Articular chondrocyte of knee joint (primary cell): ENCODE results near the gene DACH2. TPM values are rescaled to one million over a fixed set of nuclear protein-coding genes. Genes with fewer than 3 reads are reported as not detected.

Experiments used
- small RNA-seq: library from RNA; depleted of rRNA; stranded (forward); fragments of <200 nt; gene quantifications from one replicate; pipeline ENCODE3, GENCODE V24; 2012
- total RNA-seq: library from RNA; depleted of rRNA; stranded (reverse); fragments of >200 nt; gene quantifications from 2 replicates; pipeline ENCODE4 v1.2.3, GENCODE V29; 2012

The DACH2 gene
- total RNA-seq, result not detected in 2 replicates

DNA sequence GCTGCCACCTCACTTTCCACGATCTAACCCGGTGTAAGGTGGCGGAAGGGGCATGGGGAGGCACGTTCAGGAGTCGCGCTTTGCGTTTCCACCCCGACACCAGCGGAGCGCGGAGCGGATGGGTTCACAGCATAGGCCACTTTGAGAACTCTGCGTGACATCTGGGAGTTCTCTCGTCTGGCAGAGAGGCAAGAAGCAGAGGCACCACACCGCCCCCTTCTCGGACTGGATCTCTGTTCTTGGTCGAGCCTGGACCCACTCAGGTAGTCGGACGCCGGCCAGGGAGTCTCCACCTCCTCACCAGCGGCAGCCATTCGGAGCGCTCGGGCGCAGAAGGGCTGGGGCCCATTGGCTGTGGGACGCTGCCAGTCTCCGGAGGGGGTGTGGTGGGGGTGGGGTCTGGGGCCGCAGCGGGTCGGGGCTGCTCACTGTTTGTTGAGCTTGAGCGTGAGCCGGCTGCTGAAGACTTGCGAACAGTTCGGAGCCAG is at the start of gene DACH2:
TSS of gene DACH2 (plus strand) at position 428 of the 488 bp plus-strand sequence.

Small RNA genes lying within 50 kb of the gene (small RNA-seq; reads per million reads assigned to genes)
- gene FCF1P9 (not detected), gene RF00026 (not detected)

Other genes starting within 250 kb of the DACH2 start
- gene CHM, start 100.9 kb upstream of the DACH2 start, total RNA-seq, result 33.2 and 36.2 TPM in 2 replicates